SK-N-SH (cell line): Measurements from ENCODE around the gene RNF157. TPM values are rescaled to one million over a fixed set of nuclear protein-coding genes. Genes with fewer than 3 reads are reported as not detected.

ENCODE experiments used
- CTCF ChIA-PET: fragments of 300-600, 350-600 bp; formaldehyde crosslinking; extraction: SDS; loops from one replicate; lab custom pipeline; 2021; lab: Yijun Ruan, JAX
- POLR2A ChIA-PET: fragments of 350-600 bp; sonication (Branson Sonifier 250); formaldehyde crosslinking; extraction: SDS; loops from one replicate; lab custom pipeline; 2020; ENCODE audit warnings: antibody characterized with exemption, inconsistent platforms; lab: Yijun Ruan, JAX
- DNase-seq: peaks from one replicate; pipeline ENCODE4 v3.0.0; 2012
- H2AFZ ChIP-seq: fragments of 200-600 bp; sonication (generic); 2 replicates; pipeline ENCODE4 v1.8.1; 2016; ENCODE audit warnings: antibody characterized with exemption, mild to moderate bottlenecking, low read depth
- H3F3A ChIP-seq: fragments of 200-600 bp; sonication (generic); replicated peaks from 2 replicates; pipeline ENCODE3; 2016; ENCODE audit warnings: antibody characterized with exemption, mild to moderate bottlenecking; ENCODE audit not compliant: insufficient read depth
- H3K27ac ChIP-seq, 2 experiments: fragments of 200-500 bp in 1 of 2; fragments of 200-600 bp in 1 of 2; sonication (Bioruptor generic) in 1 of 2; sonication (generic), shearing (Covaris generic) in 1 of 2; 2 replicates each; pipeline versions ENCODE4 v1.5.1 to v1.6.1; 2014 to 2016; ENCODE audit warnings: low read depth in 2 of 2, inconsistent platforms in 1 of 2, low read length in 1 of 2, mild to moderate bottlenecking in 1 of 2, mixed read lengths in 1 of 2
- H3K27me3 ChIP-seq: fragments of 200-600 bp; sonication (generic), shearing (Covaris generic); 2 replicates; pipeline ENCODE4 v1.6.1; 2016; ENCODE audit warnings: mixed run types; ENCODE audit not compliant: insufficient read depth
- H3K36me3 ChIP-seq, 2 experiments: fragments of 200-500 bp in 1 of 2; fragments of 200-600 bp in 1 of 2; sonication (Bioruptor generic) in 1 of 2; sonication (generic) in 1 of 2; replicated peaks in 1 of 2; 2 replicates each; pipeline versions ENCODE3 to v1.5.1; 2014 to 2016; ENCODE audit warnings: low read length in 1 of 2, mild to moderate bottlenecking in 1 of 2; ENCODE audit not compliant: insufficient read depth in 2 of 2, control insufficient read depth in 1 of 2
- H3K4me1 ChIP-seq, 2 experiments: fragments of 200-500 bp in 1 of 2; fragments of 200-600 bp in 1 of 2; sonication (Bioruptor generic) in 1 of 2; sonication (generic), shearing (Covaris generic) in 1 of 2; 2 replicates each; pipeline versions ENCODE4 v1.5.1 to v1.6.1; 2014 to 2016; ENCODE audit warnings: low read depth in 1 of 2, low read length in 1 of 2, mixed run types in 1 of 2; ENCODE audit not compliant: insufficient read depth in 2 of 2, control insufficient read depth in 1 of 2
- H3K4me2 ChIP-seq: fragments of 200-600 bp; sonication (generic), shearing (Covaris generic); 2 replicates; pipeline ENCODE4 v1.6.1; 2017; ENCODE audit warnings: mixed run types
- H3K4me3 ChIP-seq, 2 experiments: fragments of 200-500 bp in 1 of 2; fragments of 200-600 bp in 1 of 2; sonication (Bioruptor generic) in 1 of 2; sonication (generic), shearing (Covaris generic) in 1 of 2; 2 replicates each; pipeline versions ENCODE4 v1.5.1 to v1.8.1; 2014 to 2016; ENCODE audit warnings: low read depth in 2 of 2, inconsistent platforms in 1 of 2, low read length in 1 of 2, mild to moderate bottlenecking in 1 of 2, mixed read lengths in 1 of 2, moderate library complexity in 1 of 2
- H3K79me2 ChIP-seq: fragments of 200-600 bp; sonication (generic); 2 replicates; pipeline ENCODE4 v1.8.1; 2017; ENCODE audit warnings: mild to moderate bottlenecking; ENCODE audit not compliant: insufficient read depth
- H3K9ac ChIP-seq: fragments of 200-600 bp; sonication (generic); 2 replicates; pipeline ENCODE4 v1.6.1; 2017; ENCODE audit warnings: mixed run types
- H3K9me2 ChIP-seq: fragments of 200-600 bp; sonication (generic); 2 replicates; pipeline ENCODE4 v1.6.1; 2017; ENCODE audit warnings: mixed run types
- H3K9me3 ChIP-seq: fragments of 200-600 bp; sonication (generic); 2 replicates; pipeline ENCODE4 v1.6.1; 2017; ENCODE audit warnings: mixed run types, mild to moderate bottlenecking, moderate library complexity
- H4K20me1 ChIP-seq: fragments of 200-600 bp; sonication (generic); 2 replicates; pipeline ENCODE4 v1.6.1; 2017; ENCODE audit warnings: mild to moderate bottlenecking, mixed run types; ENCODE audit not compliant: insufficient read depth
- CTCF ChIP-seq: fragments of 200-600 bp; sonication (generic); IDR thresholded peaks from 2 replicates; pipeline ENCODE4 v1.6.1; 2017; ENCODE audit warnings: antibody characterized with exemption, mild to moderate bottlenecking, moderate library complexity
- ELF1 ChIP-seq: IDR thresholded peaks from 2 replicates; pipeline ENCODE4 v1.4.0; 2012
- FOSL2 ChIP-seq: IDR thresholded peaks from 2 replicates; pipeline ENCODE4 v1.4.0; 2012; ENCODE audit warnings: low read depth, mild to moderate bottlenecking, moderate library complexity, borderline replicate concordance
- FOXM1 ChIP-seq: IDR thresholded peaks from 2 replicates; pipeline ENCODE4 v1.4.0; 2012; ENCODE audit warnings: low read depth, mild to moderate bottlenecking
- IRF3 ChIP-seq: fragments of 150-350 bp; IDR thresholded peaks from 2 replicates; pipeline ENCODE4 v1.6.1; 2016; ENCODE audit warnings: mild to moderate bottlenecking, low read depth, low read length
- JUND ChIP-seq: IDR thresholded peaks from 2 replicates; pipeline ENCODE4 v1.4.0; 2012
- MAX ChIP-seq: IDR thresholded peaks from 2 replicates; pipeline ENCODE4 v1.4.0; 2012; ENCODE audit warnings: low read depth
- MXI1 ChIP-seq: IDR thresholded peaks from 2 replicates; pipeline ENCODE4 v1.6.1; 2012; ENCODE audit warnings: mild to moderate bottlenecking, low read depth, low read length, improper control_type of control experiment
- PBX3 ChIP-seq: IDR thresholded peaks from 2 replicates; pipeline ENCODE4; 2012
- POLR2AphosphoS5 ChIP-seq: IDR thresholded peaks from 2 replicates; pipeline ENCODE4 v1.6.1; 2012; ENCODE audit warnings: low read depth, low read length
- RCOR1 ChIP-seq: fragments of 150-350 bp; IDR thresholded peaks from 2 replicates; pipeline ENCODE4 v1.6.1; 2017; ENCODE audit warnings: antibody characterized with exemption, low read length
- REST ChIP-seq: IDR thresholded peaks from 2 replicates; pipeline ENCODE4 v1.6.1; 2012; ENCODE audit warnings: mild to moderate bottlenecking, low read depth, low read length, moderate library complexity
- RXRA ChIP-seq: IDR thresholded peaks from 2 replicates; pipeline ENCODE4 v1.4.0; 2012; ENCODE audit warnings: low read depth, mild to moderate bottlenecking, borderline replicate concordance
- SIN3A ChIP-seq: IDR thresholded peaks from 2 replicates; pipeline ENCODE4 v1.6.1; 2012; ENCODE audit warnings: low read depth, mild to moderate bottlenecking, low read length, moderate library complexity, borderline replicate concordance
- TCF12 ChIP-seq: IDR thresholded peaks from 2 replicates; pipeline ENCODE4 v1.4.0; 2012
- USF1 ChIP-seq: IDR thresholded peaks from 2 replicates; pipeline ENCODE4 v1.4.0; 2012; ENCODE audit warnings: low read depth, borderline replicate concordance
- USF2 ChIP-seq: fragments of 150-350 bp; IDR thresholded peaks from 2 replicates; pipeline ENCODE4 v1.6.1; 2017; ENCODE audit warnings: antibody characterized with exemption, low read length, low read depth, borderline replicate concordance
- YY1 ChIP-seq: IDR thresholded peaks from 2 replicates; pipeline ENCODE4 v1.4.0; 2012; ENCODE audit warnings: low read depth, mild to moderate bottlenecking
- ZBTB33 ChIP-seq: IDR thresholded peaks from 2 replicates; pipeline ENCODE4 v1.4.0; 2012; ENCODE audit warnings: low read depth, borderline replicate concordance
- WGBS: methylation state at CpG from one replicate; pipeline ENCODE4 v1.1.6; 2017; ENCODE audit warnings: low lambda C conversion rate; 5-methylcytosine and 5-hydroxymethylcytosine counted together
- polyA plus RNA-seq, 3 experiments: library from polyadenylated mRNA; depleted of rRNA; stranded (reverse); fragments of >200 nt; gene quantifications; 2 replicates each; pipeline ENCODE4 v1.2.3, GENCODE V29; 2012

RNF157 gene
- polyA plus RNA-seq, 1 of the 3 experiments (the other 2 are of a cell fraction) = 5.2 TPM

GRCh38 chr17:76150712-76151622 lies 89.3 kb downstream of the RNF157 start:
- Histone ChIP-seq H3K4me3 (no peak overlapping the region), H3K9me3 (no peaks in the 10 kb centered on the region), H3F3A (no peaks in the 10 kb centered on the region), H3K27ac (no peak overlapping the region), H4K20me1 (no peaks in the 10 kb centered on the region), H2AFZ (no peak overlapping the region), H3K4me2 (no peak overlapping the region), H3K36me3 (peaks cover 0 to 3% of the 10 kb centered on the region in 2 experiments), H3K9me2 (no peaks in the 10 kb centered on the region), H3K9ac (no peak overlapping the region), H3K27me3 (no peaks in the 10 kb centered on the region), H3K79me2 (no peaks in the 10 kb centered on the region), H3K4me1 (no peaks in the 10 kb centered on the region)
- POLR2A ChIA-PET = no interaction called here
- WGBS = 85% methylated on average over 23 of the region's 23 CpGs
- DNase-seq = no peak
- no peak for TF ChIP-seq SIN3A
- no peak for TF ChIP-seq TCF12
- TF ChIP-seq CTCF = no peak
- TF ChIP-seq FOSL2 = no peak
- no peak for TF ChIP-seq RCOR1
- no peak for TF ChIP-seq MAX
- TF ChIP-seq USF2 = no peak
- no peak for TF ChIP-seq ELF1
- no peak for TF ChIP-seq POLR2AphosphoS5
- TF ChIP-seq RXRA = no peak
- no peak for TF ChIP-seq PBX3
- TF ChIP-seq REST = no peak
- TF ChIP-seq FOXM1 = no peak
- no peak for TF ChIP-seq JUND
- TF ChIP-seq USF1 = no peak
- no peak for TF ChIP-seq MXI1
- TF ChIP-seq YY1 = no peak
- TF ChIP-seq ZBTB33 = no peak
- no peak for TF ChIP-seq IRF3
- CTCF ChIA-PET = interaction anchor here (0.9 to 16.5 kb wide), 8 partner anchors 9 to 137 kb away, joined by 3 to 119 read pairs (median 6); no protein-coding TSS in a partner anchor
